Loucy (cell line): ENCODE measurements around the gene ITGA11.

ENCODE experiments used
- CTCF ChIP-seq: fragments of 200-600 bp; sonication (generic); conservative IDR thresholded peaks from 2 replicates; pipeline ENCODE4 v1.5.1; 2014; ENCODE audit warnings: mild to moderate bottlenecking, antibody characterized with exemption, low read length
- EZH2phosphoT487 ChIP-seq: fragments of 200-600 bp; IDR thresholded peaks from 2 replicates; pipeline ENCODE4 v1.6.1; 2018; ENCODE audit warnings: antibody characterized with exemption, mild to moderate bottlenecking, moderate library complexity, borderline replicate concordance

- no peak for TF ChIP-seq CTCF
- no peak for TF ChIP-seq EZH2phosphoT487
Observed at GRCh38 chr15:68289057-68289456, 142.9 kb downstream of the ITGA11 start.
